ENCODE data around the gene PCDHGB3.

DNA sequence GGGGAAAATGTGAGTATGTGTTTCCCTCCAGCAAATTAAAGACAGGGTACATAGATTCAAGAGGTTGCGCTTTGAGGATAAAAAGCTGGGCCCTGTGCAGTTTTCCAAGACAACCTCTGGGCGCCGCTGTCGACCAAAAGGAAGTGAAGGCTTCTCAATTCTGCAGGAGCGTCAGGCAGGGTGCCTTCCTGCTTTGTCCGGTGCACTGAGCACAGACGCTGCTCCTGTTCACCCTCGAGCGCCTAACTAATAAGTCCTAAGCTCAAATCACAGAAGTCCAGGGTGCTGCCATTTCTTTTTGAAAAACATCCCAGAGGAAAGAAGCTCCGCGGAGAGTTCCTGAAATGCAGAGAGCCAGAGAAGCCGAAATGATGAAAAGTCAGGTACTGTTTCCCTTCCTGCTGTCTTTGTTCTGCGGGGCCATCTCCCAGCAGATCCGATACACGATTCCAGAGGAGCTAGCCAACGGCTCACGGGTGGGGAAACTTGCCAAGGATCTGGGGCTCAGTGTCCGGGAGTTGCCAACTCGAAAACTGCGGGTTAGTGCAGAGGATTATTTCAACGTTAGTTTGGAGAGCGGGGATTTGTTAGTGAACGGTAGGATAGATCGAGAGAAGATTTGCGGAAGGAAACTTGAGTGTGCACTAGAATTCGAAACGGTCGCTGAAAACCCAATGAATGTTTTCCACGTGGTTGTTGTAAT, 20.0 kb upstream of the PCDHGB3 start, which contains the start of gene PCDHGB1:
- TF ChIP-seq, protein P1, sequence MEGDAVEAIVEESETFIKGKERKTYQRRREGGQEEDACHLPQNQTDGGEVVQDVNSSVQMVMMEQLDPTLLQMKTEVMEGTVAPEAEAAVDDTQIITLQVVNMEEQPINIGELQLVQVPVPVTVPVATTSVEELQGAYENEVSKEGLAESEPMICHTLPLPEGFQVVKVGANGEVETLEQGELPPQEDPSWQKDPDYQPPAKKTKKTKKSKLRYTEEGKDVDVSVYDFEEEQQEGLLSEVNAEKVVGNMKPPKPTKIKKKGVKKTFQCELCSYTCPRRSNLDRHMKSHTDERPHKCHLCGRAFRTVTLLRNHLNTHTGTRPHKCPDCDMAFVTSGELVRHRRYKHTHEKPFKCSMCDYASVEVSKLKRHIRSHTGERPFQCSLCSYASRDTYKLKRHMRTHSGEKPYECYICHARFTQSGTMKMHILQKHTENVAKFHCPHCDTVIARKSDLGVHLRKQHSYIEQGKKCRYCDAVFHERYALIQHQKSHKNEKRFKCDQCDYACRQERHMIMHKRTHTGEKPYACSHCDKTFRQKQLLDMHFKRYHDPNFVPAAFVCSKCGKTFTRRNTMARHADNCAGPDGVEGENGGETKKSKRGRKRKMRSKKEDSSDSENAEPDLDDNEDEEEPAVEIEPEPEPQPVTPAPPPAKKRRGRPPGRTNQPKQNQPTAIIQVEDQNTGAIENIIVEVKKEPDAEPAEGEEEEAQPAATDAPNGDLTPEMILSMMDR (IDR thresholded peaks at IDR 0.05) = peak in 4 of 6 experiments; percentile 16 to 29 (median 22)
- TF ChIP-seq POLR2A (IDR thresholded peaks at IDR 0.05) = no peak
